HCT116 (cell line): ENCODE measurements around the gene ALLC. TPM values are rescaled to one million over a fixed set of nuclear protein-coding genes. Genes with fewer than 3 reads are reported as not detected.

ENCODE experiments used
- ATAC-seq: fragments of 200-7000 bp; cut with Tn5 transposase; 2 replicates; pipeline ENCODE4 v1.9.1; 2020; ENCODE audit warnings: mild to moderate bottlenecking, moderate library complexity
- BruUV-seq: library from RNA; stranded (reverse); fragments of 400-500 nt; replicated peaks from 2 replicates; lab custom pipeline; 2021; lab: Mats Ljungman, UMichigan
- CTCF ChIA-PET: fragments of 300-600 bp; sonication (Branson Sonifier 250); formaldehyde crosslinking; loops from one replicate; lab custom pipeline; 2021; ENCODE audit warnings: antibody characterized with exemption; lab: Charles Lee
- POLR2A ChIA-PET: fragments of 300-600, 350-600 bp; sonication (Branson Sonifier 250); formaldehyde crosslinking; loops from one replicate; lab custom pipeline; 2021; ENCODE audit warnings: antibody characterized with exemption; lab: Charles Lee
- RAD21 ChIA-PET, 2 experiments: fragments of 300-600 bp; sonication (Branson Sonifier 250); formaldehyde crosslinking; loops; one replicate each; lab custom pipeline; 2023; ENCODE audit warnings: low total read pairs in 2 of 2; ENCODE audit not compliant: uncharacterized antibody in 2 of 2, unreplicated experiment in 2 of 2, low non-redundant PET in 1 of 2; lab: Charles Lee
- DNase-seq: peaks from one replicate; pipeline ENCODE4 v3.0.0-alpha.2; 2010; ENCODE audit warnings: low read depth, low spot score
- H2AFZ ChIP-seq: fragments of 200-600 bp; shearing (Covaris generic), sonication (generic); 2 replicates; pipeline ENCODE4 v1.6.1; 2017; ENCODE audit warnings: low read depth, mixed run types, mixed read lengths, antibody characterized with exemption, low read length; ENCODE audit not compliant: poor library complexity, severe bottlenecking
- H3K27ac ChIP-seq: 2 replicates; pipeline ENCODE4 v1.5.1; 2012; ENCODE audit warnings: low read depth, low read length
- H3K27me3 ChIP-seq: fragments of 200-600 bp; sonication (generic); 2 replicates; pipeline ENCODE4 v1.6.1; 2016; ENCODE audit warnings: mixed run types, low read length, mixed read lengths; ENCODE audit not compliant: insufficient read depth
- H3K36me3 ChIP-seq, 2 experiments: fragments of 200-500 bp in 1 of 2; fragments of 200-600 bp in 1 of 2; sonication (Bioruptor generic) in 1 of 2; sonication (generic) in 1 of 2; 2 replicates each; pipeline versions ENCODE4 v1.5.1 to v1.6.1; 2014 to 2016; ENCODE audit warnings: low read length in 2 of 2, inconsistent platforms in 1 of 2, mixed read lengths in 1 of 2, mixed run types in 1 of 2; ENCODE audit not compliant: insufficient read depth in 2 of 2, control insufficient read depth in 1 of 2
- H3K4me1 ChIP-seq, 2 experiments: fragments of 200-600 bp in 1 of 2; sonication (generic) in 1 of 2; 2 replicates each; pipeline versions ENCODE4 v1.5.1 to v1.6.1; 2012 to 2017; ENCODE audit warnings: low read length in 2 of 2, inconsistent platforms in 1 of 2, mild to moderate bottlenecking in 1 of 2, mixed read lengths in 1 of 2, mixed run types in 1 of 2, moderate library complexity in 1 of 2; ENCODE audit not compliant: insufficient read depth in 2 of 2, control insufficient read depth in 1 of 2
- H3K4me2 ChIP-seq: fragments of 200-600 bp; sonication (generic); 2 replicates; pipeline ENCODE4 v1.6.1; 2017; ENCODE audit warnings: mixed run types, low read length, mixed read lengths
- H3K4me3 ChIP-seq, 2 experiments: fragments of 200-600 bp in 1 of 2; sonication (generic) in 1 of 2; replicated peaks in 1 of 2; 2 replicates each; pipeline ENCODE4 v1.5.1; 2011 to 2016; ENCODE audit warnings: low read length in 2 of 2, control low read depth in 1 of 2, low read depth in 1 of 2, mild to moderate bottlenecking in 1 of 2, mixed read lengths in 1 of 2, mixed run types in 1 of 2
- H3K79me2 ChIP-seq: fragments of 200-600 bp; sonication (generic); 2 replicates; pipeline ENCODE4 v1.6.1; 2017; ENCODE audit warnings: mild to moderate bottlenecking, mixed run types, low read length, moderate library complexity, mixed read lengths; ENCODE audit not compliant: insufficient read depth
- H3K9ac ChIP-seq: fragments of 200-600 bp; sonication (generic); 2 replicates; pipeline ENCODE4 v1.6.1; 2016; ENCODE audit warnings: low read length, mixed read lengths
- H3K9me2 ChIP-seq: fragments of 200-600 bp; sonication (generic), shearing (Covaris generic); 2 replicates; pipeline ENCODE4 v1.6.1; 2017; ENCODE audit warnings: mixed run types, mild to moderate bottlenecking, moderate library complexity; ENCODE audit not compliant: insufficient read depth
- H3K9me3 ChIP-seq, 2 experiments: fragments of 200-500 bp in 1 of 2; fragments of 200-600 bp in 1 of 2; sonication (Bioruptor generic) in 1 of 2; sonication (generic) in 1 of 2; 2 replicates each; pipeline ENCODE4 v1.6.1; 2014 to 2017; ENCODE audit warnings: low read length in 2 of 2, mixed read lengths in 2 of 2, inconsistent platforms in 1 of 2, low read depth in 1 of 2, mild to moderate bottlenecking in 1 of 2, mixed run types in 1 of 2, moderate library complexity in 1 of 2; ENCODE audit not compliant: control insufficient read depth in 1 of 2, insufficient read depth in 1 of 2
- H4K20me1 ChIP-seq: fragments of 200-600 bp; sonication (generic), shearing (Covaris generic); 2 replicates; pipeline ENCODE4 v1.6.1; 2017; ENCODE audit warnings: mixed run types, mild to moderate bottlenecking, moderate library complexity; ENCODE audit not compliant: insufficient read depth
- EGR1 ChIP-seq: IDR thresholded peaks from 2 replicates; pipeline ENCODE4 v1.6.1; 2012; ENCODE audit warnings: low read depth
- EZH2 ChIP-seq: fragments of 200-600 bp; sonication (generic); IDR thresholded peaks from 2 replicates; pipeline ENCODE4 v1.6.1; 2017; ENCODE audit warnings: antibody characterized with exemption, mixed run types
- FOSL1 ChIP-seq: IDR thresholded peaks from 2 replicates; pipeline ENCODE4 v1.6.1; 2012; ENCODE audit warnings: low read depth
- REST ChIP-seq: IDR thresholded peaks from 2 replicates; pipeline ENCODE4 v1.6.1; 2012; ENCODE audit warnings: low read depth
- SIN3A ChIP-seq: IDR thresholded peaks from 2 replicates; pipeline ENCODE4 v1.6.1; 2012; ENCODE audit warnings: low read depth
- SP1 ChIP-seq: IDR thresholded peaks from 2 replicates; pipeline ENCODE4 v1.6.1; 2012; ENCODE audit warnings: low read depth
- SRF ChIP-seq: IDR thresholded peaks from 2 replicates; pipeline ENCODE4 v1.6.1; 2012; ENCODE audit warnings: low read depth
- TCF7L2 ChIP-seq: IDR thresholded peaks from 2 replicates; pipeline ENCODE4 v1.7.0; 2011; ENCODE audit warnings: borderline replicate concordance, inconsistent platforms; ENCODE audit not compliant: insufficient read depth, insufficient read length; ENCODE audit errors: extremely low read depth
- YY1 ChIP-seq: IDR thresholded peaks from 2 replicates; pipeline ENCODE4 v1.6.1; 2011; ENCODE audit warnings: low read length, low read depth, moderate library complexity, mild to moderate bottlenecking; ENCODE audit not compliant: insufficient replicate concordance; ENCODE audit errors: extremely low read depth
- ZBTB33 ChIP-seq: IDR thresholded peaks from 2 replicates; pipeline ENCODE4 v1.6.1; 2011; ENCODE audit warnings: mild to moderate bottlenecking, low read length, moderate library complexity; ENCODE audit not compliant: insufficient replicate concordance; ENCODE audit errors: extremely low read depth
- ZFX ChIP-seq: fragments of 450-650 bp; IDR thresholded peaks from 2 replicates; pipeline ENCODE4 v1.6.1; 2017
- ZNF274 ChIP-seq: fragments of 200-500 bp; sonication (Bioruptor generic); IDR thresholded peaks from 2 replicates; pipeline ENCODE4 v1.6.1; 2014; ENCODE audit warnings: mild to moderate bottlenecking, low read depth, low read length, inconsistent platforms
- intact Hi-C: fragments of 100-400 bp; cut with micrococcal nuclease; formaldehyde crosslinking; loops from 2 replicates; pipeline ENCODE4 v1.10.0; 2022
- total RNA-seq: library from RNA; stranded (reverse); gene quantifications from one replicate; pipeline ENCODE4 v1.2.1, GENCODE V29; 2021; ENCODE audit not compliant: unreplicated experiment
- TF ChIP-seq, protein P1 (sequence below): IDR thresholded peaks from 2 replicates; pipeline ENCODE4 v1.6.1; 2012
- TF ChIP-seq, protein P2 (sequence below): IDR thresholded peaks from 2 replicates; pipeline ENCODE4 v1.6.1; 2012

The ALLC gene
- total RNA-seq, 1 experiment from 2014 or later, result not detected

DNA sequence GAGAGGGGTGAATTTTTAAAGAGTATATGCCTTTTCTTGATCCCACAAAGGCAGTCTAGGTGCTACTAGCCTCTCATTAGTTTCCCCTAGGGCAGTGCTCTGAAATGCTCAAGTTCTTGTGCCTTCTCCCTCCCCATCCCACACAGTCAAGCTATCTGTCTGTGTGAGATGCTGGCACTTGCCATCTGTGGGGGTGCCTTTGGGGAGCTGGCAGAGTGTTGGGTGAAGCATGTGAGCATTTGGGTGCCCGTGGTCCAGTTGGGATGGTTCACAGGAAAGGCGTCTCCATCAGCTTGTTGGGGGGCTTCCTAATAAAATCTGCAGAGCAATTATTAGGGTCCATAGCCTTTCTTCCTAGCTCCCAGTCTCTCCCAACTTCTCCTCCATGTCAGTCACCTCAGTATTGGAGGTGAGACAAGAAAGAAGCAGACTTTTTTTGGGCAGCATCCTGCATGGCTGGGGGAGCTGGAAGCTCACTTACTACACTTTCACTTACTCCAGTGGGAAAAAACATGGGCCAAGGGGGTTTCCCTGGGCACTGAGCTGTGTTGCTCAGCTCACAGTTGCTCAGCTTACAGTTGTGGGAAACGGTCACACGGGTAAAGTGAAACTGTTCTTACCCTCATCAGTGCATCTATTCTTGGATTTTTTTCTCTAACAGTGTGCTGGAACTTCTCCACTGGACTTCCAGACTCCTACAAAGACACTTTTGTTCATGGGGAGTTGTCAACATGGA, 33.8 kb upstream of the ALLC start:
- no peaks in the 10 kb centered on the region for H3K9me3 ChIP-seq
- no peak overlapping the region for H2AFZ ChIP-seq
- H3K79me2 ChIP-seq, result no peaks in the 10 kb centered on the region
- ChIA-PET CTCF (no interaction called here), POLR2A (no interaction called here), RAD21 (no interaction called here)
- DNase-seq (no peak), ATAC-seq (no peak)
- intact Hi-C loops, result no loop called here
- no peak overlapping the region for H3K4me3 ChIP-seq
- TF ChIP-seq FOSL1, result no peak
- no peak for TF ChIP-seq TCF7L2
- TF ChIP-seq EGR1, result no peak
- TF ChIP-seq, protein P1, sequence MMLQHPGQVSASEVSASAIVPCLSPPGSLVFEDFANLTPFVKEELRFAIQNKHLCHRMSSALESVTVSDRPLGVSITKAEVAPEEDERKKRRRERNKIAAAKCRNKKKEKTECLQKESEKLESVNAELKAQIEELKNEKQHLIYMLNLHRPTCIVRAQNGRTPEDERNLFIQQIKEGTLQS, result no peak
- no peak for TF ChIP-seq SP1
- no peak for TF ChIP-seq ZNF274
- TF ChIP-seq, protein P2, sequence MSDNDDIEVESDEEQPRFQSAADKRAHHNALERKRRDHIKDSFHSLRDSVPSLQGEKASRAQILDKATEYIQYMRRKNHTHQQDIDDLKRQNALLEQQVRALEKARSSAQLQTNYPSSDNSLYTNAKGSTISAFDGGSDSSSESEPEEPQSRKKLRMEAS, result no peak
- TF ChIP-seq SIN3A, result no peak
- no peak for TF ChIP-seq REST
- no peak for TF ChIP-seq YY1
- TF ChIP-seq EZH2, result no peak
- no peak for TF ChIP-seq SRF
- TF ChIP-seq ZFX, result no peak
- no peak for TF ChIP-seq ZBTB33
- H3K9me2 ChIP-seq, result no peaks in the 10 kb centered on the region
- no peak overlapping the region for H3K27ac ChIP-seq
- no peak overlapping the region for H3K9ac ChIP-seq
- H4K20me1 ChIP-seq, result no peaks in the 10 kb centered on the region
- H3K36me3 ChIP-seq, result no peaks in the 10 kb centered on the region
- no TSS peak for BruUV-seq
- no peak overlapping the region for H3K4me2 ChIP-seq
- peaks cover 0 to 6% of the 10 kb centered on the region in 2 experiments; a peak in 2 of 4 replicates for H3K4me1 ChIP-seq
- no peaks in the 10 kb centered on the region for H3K27me3 ChIP-seq
